ENCODE data around the gene THEMIS2. TPM values are rescaled to one million over a fixed set of nuclear protein-coding genes. Genes with fewer than 3 reads are reported as not detected.

The THEMIS2 gene
- 15.7 TPM for total RNA-seq

DNA sequence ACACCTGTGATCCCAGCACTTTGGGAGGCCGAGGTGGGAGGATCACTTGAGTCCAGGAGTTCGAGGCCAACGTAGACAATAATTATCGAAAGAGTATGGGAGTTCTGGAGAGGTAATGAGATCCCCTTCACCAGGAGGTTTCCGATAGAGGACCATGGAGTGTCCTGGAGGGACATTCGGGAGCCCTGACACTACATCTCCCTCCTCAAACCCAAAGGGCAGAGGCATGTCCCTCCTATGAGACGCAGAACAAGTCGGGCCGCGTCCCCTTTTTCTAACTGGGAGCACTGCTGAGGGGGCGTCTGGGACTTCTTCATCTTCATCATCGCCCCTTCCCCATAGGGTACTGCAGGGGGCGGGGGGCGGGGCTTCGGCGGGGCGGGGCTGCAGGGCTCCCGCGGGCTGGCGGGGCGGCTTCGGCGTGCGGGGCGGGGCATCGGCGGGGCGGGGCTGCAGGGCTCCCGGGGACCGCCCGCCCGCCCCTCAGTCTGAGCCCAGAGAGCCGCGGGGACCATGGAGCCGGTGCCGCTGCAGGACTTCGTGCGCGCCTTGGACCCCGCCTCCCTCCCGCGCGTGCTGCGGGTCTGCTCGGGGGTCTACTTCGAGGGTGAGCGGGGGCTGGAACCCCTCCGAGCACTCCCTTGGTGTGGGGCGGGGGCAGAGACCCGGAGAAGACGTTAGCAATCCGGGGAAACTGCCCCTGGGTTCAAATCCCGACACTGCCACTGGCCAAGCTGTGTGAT lies at the start of gene THEMIS2:
THEMIS2 (plus strand) TSS at position 486 of the 743 bp plus-strand sequence; CDS start at position 514, 28 bp downstream.

GRCh38 chr1:27830621-27831440 lies 41.5 kb upstream of the THEMIS2 start, which contains the start of gene PPP1R8:
TSS of gene PPP1R8 (plus strand) at chr1:27830782. CDS start at chr1:27830836, 54 bp downstream.

DNA sequence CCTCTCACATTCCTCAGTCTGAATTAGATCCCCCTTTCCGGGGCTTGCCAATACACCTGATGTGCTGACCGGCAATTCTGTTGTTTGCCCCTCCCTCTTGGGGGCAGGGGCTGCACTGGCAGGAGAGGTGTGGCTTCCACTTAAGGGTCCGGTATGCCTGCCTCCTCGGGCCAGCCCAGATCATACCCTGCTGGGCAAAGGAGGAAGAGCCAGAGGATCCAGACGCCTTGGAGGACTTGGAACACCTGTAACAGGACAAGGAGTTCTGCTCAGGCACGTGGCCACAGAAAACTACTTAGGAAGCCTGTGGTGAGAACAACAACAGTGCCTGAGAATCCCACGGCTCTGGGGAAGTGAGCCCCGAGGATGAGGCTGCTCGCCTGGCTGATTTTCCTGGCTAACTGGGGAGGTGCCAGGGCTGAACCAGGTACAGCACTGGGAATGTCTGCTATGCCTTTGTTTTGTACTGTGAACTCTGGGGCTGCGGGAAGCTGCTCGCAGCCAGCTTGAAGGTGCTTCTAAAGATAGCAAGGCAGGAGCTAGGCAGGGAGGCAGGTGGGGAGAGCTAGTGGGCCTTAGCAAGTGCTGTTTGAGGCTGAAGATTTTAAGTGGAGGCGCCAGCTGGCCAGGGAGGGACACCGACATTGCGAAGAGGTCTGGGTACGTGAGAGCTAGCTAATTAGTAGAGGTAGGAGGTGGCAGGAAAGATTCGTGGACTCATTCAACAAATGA lies 62.6 kb downstream of the THEMIS2 start, which contains the start of gene SMPDL3B:
SMPDL3B (plus strand) TSS at position 183 of the 732 bp plus-strand sequence; CDS start at position 367, 184 bp downstream.

Small RNA genes lying within 50 kb of the gene (small RNA-seq; reads per million reads assigned to genes)
- not detected for gene RNU6-1245P (ENCODE audit: low replicate concordance)
- gene SCARNA1 (ENCODE audit: low replicate concordance) = 52.0 reads per million, percentile 97 among the genes with 10 or more reads in this experiment

Other genes starting within 250 kb of the THEMIS2 start
- gene FGR, start 237.4 kb upstream of the THEMIS2 start, total RNA-seq = 10.9 TPM
- gene IFI6, start 200.4 kb upstream of the THEMIS2 start, total RNA-seq = 31.0 TPM
- 15.3 TPM for gene FAM76A, start 146.6 kb upstream of the THEMIS2 start, total RNA-seq
- 38.9 TPM for gene STX12, start 99.3 kb upstream of the THEMIS2 start, total RNA-seq
- 35.6 TPM for gene PPP1R8, start 41.8 kb upstream of the THEMIS2 start, total RNA-seq
- 39.0 TPM for gene RPA2, start 42.0 kb downstream of the THEMIS2 start, total RNA-seq
- 7.8 TPM for gene SMPDL3B, start 62.5 kb downstream of the THEMIS2 start, total RNA-seq
- gene XKR8, start 87.4 kb downstream of the THEMIS2 start, total RNA-seq = 9.5 TPM
- gene EYA3, start 216.1 kb downstream of the THEMIS2 start, total RNA-seq = 49.4 TPM

Data from metanephros (tissue), 2 donors.